H1 (cell line): Measurements from ENCODE around the gene SLC38A8. TPM values are rescaled to one million over a fixed set of nuclear protein-coding genes. Genes with fewer than 3 reads are reported as not detected.

Source experiments
- CTCF ChIA-PET: fragments of 300-600 bp; sonication (Branson Sonifier 250); formaldehyde crosslinking; loops from one replicate; lab custom pipeline; 2021; ENCODE audit not compliant: partially characterized antibody; lab: Charles Lee
- POLR2A ChIA-PET: fragments of 300-600 bp; sonication (Branson Sonifier 250); formaldehyde crosslinking; loops from one replicate; lab custom pipeline; 2021; ENCODE audit warnings: inconsistent platforms; ENCODE audit not compliant: partially characterized antibody; lab: Charles Lee
- DNase-seq, 2 experiments: peaks; one replicate each; pipeline versions ENCODE4 v3.0.0 to v3.0.0-alpha.2; 2010 to 2022; ENCODE audit warnings: low spot score in 2 of 2, low read depth in 1 of 2, mixed read lengths in 1 of 2
- FAIRE-seq: peaks from 2 replicates; lab custom pipeline; 2011; peaks lifted over from hg19 to GRCh38; lab: Jason Lieb, UNC
- H2AFZ ChIP-seq: 2 replicates; pipeline ENCODE4 v1.8.1; 2012; ENCODE audit warnings: low read length, inconsistent platforms
- H2AK5ac ChIP-seq: 2 replicates; pipeline ENCODE4 v1.6.1; 2013; ENCODE audit warnings: low read depth, low read length
- H2BK120ac ChIP-seq: replicated peaks from 2 replicates; pipeline ENCODE3; 2013; ENCODE audit warnings: low read depth, low read length, inconsistent platforms
- H2BK12ac ChIP-seq: 2 replicates; pipeline ENCODE4 v1.6.1; 2013; ENCODE audit warnings: low read depth, low read length
- H2BK15ac ChIP-seq: 2 replicates; pipeline ENCODE4 v1.6.1; 2013; ENCODE audit warnings: low read length
- H2BK20ac ChIP-seq: 2 replicates; pipeline ENCODE4 v1.6.1; 2013; ENCODE audit warnings: low read length
- H2BK5ac ChIP-seq: 2 replicates; pipeline ENCODE4 v1.6.1; 2013; ENCODE audit warnings: low read depth, low read length
- H3K14ac ChIP-seq: 2 replicates; pipeline ENCODE4 v1.6.1; 2013; ENCODE audit warnings: inconsistent platforms; ENCODE audit not compliant: insufficient read length
- H3K18ac ChIP-seq: 2 replicates; pipeline ENCODE4 v1.6.1; 2013; ENCODE audit warnings: low read length; ENCODE audit errors: extremely low read depth
- H3K23ac ChIP-seq: 2 replicates; pipeline ENCODE4 v1.6.1; 2013; ENCODE audit warnings: inconsistent platforms; ENCODE audit not compliant: insufficient read length
- H3K23me2 ChIP-seq: 2 replicates; pipeline ENCODE4 v1.6.1; 2013; ENCODE audit warnings: low read depth, low read length
- H3K27ac ChIP-seq: 2 replicates; pipeline ENCODE4 v1.6.1; 2011; ENCODE audit warnings: low read depth, low read length, inconsistent platforms
- H3K27me3 ChIP-seq, 4 experiments: replicated peaks in 1 of 4; 1 replicate in 1 of 4; 2 replicates in 3 of 4; pipeline versions ENCODE4 v1.6.1 to v1.8.1; 2011 to 2013; ENCODE audit warnings: low read length in 3 of 4, mild to moderate bottlenecking in 3 of 4, inconsistent platforms in 2 of 4, mixed read lengths in 2 of 4, moderate library complexity in 1 of 4; ENCODE audit not compliant: control insufficient read depth in 3 of 4, insufficient read depth in 3 of 4; ENCODE audit errors: extremely low read depth in 1 of 4
- H3K36me3 ChIP-seq, 4 experiments: 2 replicates each; pipeline versions ENCODE4 v1.6.1 to v1.8.1; 2011 to 2013; ENCODE audit warnings: mild to moderate bottlenecking in 4 of 4, low read length in 3 of 4, moderate library complexity in 2 of 4, control low read depth in 1 of 4, inconsistent platforms in 1 of 4; ENCODE audit not compliant: insufficient read depth in 4 of 4, control insufficient read depth in 2 of 4
- H3K4ac ChIP-seq: replicated peaks from 2 replicates; pipeline ENCODE3; 2013; ENCODE audit warnings: low read length, low read depth, mixed read lengths, inconsistent platforms; ENCODE audit not compliant: insufficient read length
- H3K4me1 ChIP-seq, 4 experiments: replicated peaks in 1 of 4; 1 replicate in 1 of 4; 2 replicates in 3 of 4; pipeline versions ENCODE4 v1.6.1 to v1.8.1; 2011 to 2013; ENCODE audit warnings: low read length in 3 of 4, inconsistent platforms in 2 of 4, mixed read lengths in 1 of 4; ENCODE audit not compliant: insufficient read depth in 4 of 4, control insufficient read depth in 3 of 4
- H3K4me2 ChIP-seq, 2 experiments: 2 replicates each; pipeline versions ENCODE4 v1.6.1 to v1.8.1; 2011 to 2013; ENCODE audit warnings: low read depth in 2 of 2, low read length in 2 of 2, control low read depth in 1 of 2, inconsistent platforms in 1 of 2, mild to moderate bottlenecking in 1 of 2; ENCODE audit not compliant: insufficient read depth in 1 of 2
- H3K4me3 ChIP-seq, 4 experiments: fragments of 200-600, 300-600 bp in 1 of 4; sonication (generic), shearing (Covaris generic), sonication (Bioruptor Twin) in 1 of 4; 2 replicates each; pipeline versions ENCODE4 v1.5.1 to v1.8.1; 2011 to 2016; ENCODE audit warnings: low read length in 4 of 4, low read depth in 3 of 4, control low read depth in 2 of 4, inconsistent platforms in 2 of 4, mild to moderate bottlenecking in 2 of 4, mixed read lengths in 1 of 4, moderate library complexity in 1 of 4; ENCODE audit not compliant: insufficient read depth in 2 of 4; ENCODE audit errors: extremely low read depth in 1 of 4
- H3K56ac ChIP-seq: replicated peaks from 2 replicates; pipeline ENCODE3; 2013; ENCODE audit warnings: low read depth, mild to moderate bottlenecking, mixed read lengths, low read length, inconsistent platforms; ENCODE audit not compliant: insufficient read length
- H3K79me1 ChIP-seq: 2 replicates; pipeline ENCODE4 v1.6.1; 2013; ENCODE audit warnings: low read depth, low read length, control low read depth
- H3K79me2 ChIP-seq, 2 experiments: 2 replicates each; pipeline versions ENCODE4 v1.6.1 to v1.8.1; 2012 to 2013; ENCODE audit warnings: low read length in 2 of 2, mild to moderate bottlenecking in 2 of 2, inconsistent platforms in 1 of 2; ENCODE audit not compliant: insufficient read depth in 2 of 2, control insufficient read depth in 1 of 2
- H3K9ac ChIP-seq, 4 experiments: replicated peaks in 1 of 4; 1 replicate in 1 of 4; 2 replicates in 3 of 4; pipeline versions ENCODE4 v1.6.1 to v1.8.1; 2011 to 2013; ENCODE audit warnings: low read depth in 3 of 4, low read length in 3 of 4, control low read depth in 2 of 4, mild to moderate bottlenecking in 2 of 4, moderate library complexity in 2 of 4, inconsistent platforms in 1 of 4; ENCODE audit errors: extremely low read depth in 1 of 4
- H3K9me3 ChIP-seq, 2 experiments: 2 replicates each; pipeline versions ENCODE4 v1.6.1 to v1.8.1; 2012 to 2013; ENCODE audit warnings: mild to moderate bottlenecking in 2 of 2, moderate library complexity in 2 of 2, control low read depth in 1 of 2, inconsistent platforms in 1 of 2, low read depth in 1 of 2, low read length in 1 of 2, mixed read lengths in 1 of 2; ENCODE audit not compliant: insufficient read depth in 2 of 2
- H4K20me1 ChIP-seq, 2 experiments: replicated peaks in 1 of 2; 2 replicates each; pipeline versions ENCODE3 to v1.8.1; 2011 to 2013; ENCODE audit warnings: inconsistent platforms in 2 of 2, low read length in 2 of 2, mild to moderate bottlenecking in 1 of 2; ENCODE audit not compliant: insufficient read depth in 2 of 2, control insufficient read depth in 1 of 2
- H4K5ac ChIP-seq: 2 replicates; pipeline ENCODE4 v1.6.1; 2013; ENCODE audit warnings: low read length, low read depth, mixed read lengths, inconsistent platforms; ENCODE audit not compliant: insufficient read length
- H4K8ac ChIP-seq: 2 replicates; pipeline ENCODE4 v1.8.0; 2013; ENCODE audit warnings: mild to moderate bottlenecking, moderate library complexity, low read length, inconsistent platforms; ENCODE audit not compliant: insufficient read depth; ENCODE audit errors: extremely low read depth
- H4K91ac ChIP-seq: replicated peaks from 2 replicates; pipeline ENCODE3; 2013; ENCODE audit warnings: low read length, mixed read lengths, inconsistent platforms; ENCODE audit not compliant: insufficient read length
- BACH1 ChIP-seq: IDR thresholded peaks from 2 replicates; pipeline ENCODE4 v1.6.1; 2012; ENCODE audit warnings: low read length, improper control_type of control experiment
- BRCA1 ChIP-seq: IDR thresholded peaks from 2 replicates; pipeline ENCODE4 v1.6.1; 2012; ENCODE audit warnings: low read depth, low read length, improper control_type of control experiment
- CHD2 ChIP-seq: IDR thresholded peaks from 2 replicates; pipeline ENCODE4 v1.6.1; 2012; ENCODE audit warnings: low read length, improper control_type of control experiment
- CTCF ChIP-seq, 3 experiments: IDR thresholded peaks; 1 replicate in 2 of 3; 2 replicates in 1 of 3; pipeline versions ENCODE4 v1.5.1 to v1.6.1; 2011; ENCODE audit warnings: low read length in 3 of 3, mild to moderate bottlenecking in 3 of 3, inconsistent platforms in 2 of 3, low read depth in 1 of 3, moderate library complexity in 1 of 3; ENCODE audit not compliant: insufficient read depth in 1 of 3; ENCODE audit errors: control extremely low read depth in 1 of 3
- FOSL1 ChIP-seq: IDR thresholded peaks from 2 replicates; pipeline ENCODE4 v1.6.1; 2011; ENCODE audit warnings: mild to moderate bottlenecking, low read depth, low read length, moderate library complexity; ENCODE audit not compliant: insufficient read depth
- POLR2A ChIP-seq, 2 experiments: IDR thresholded peaks; 1 replicate in 1 of 2; 2 replicates in 1 of 2; pipeline ENCODE4 v1.6.1; 2011; ENCODE audit warnings: low read depth in 2 of 2, low read length in 2 of 2, mild to moderate bottlenecking in 2 of 2; ENCODE audit errors: control extremely low read depth in 1 of 2
- POLR2AphosphoS5 ChIP-seq: IDR thresholded peaks from 2 replicates; pipeline ENCODE4 v1.6.1; 2011; ENCODE audit warnings: low read depth, low read length
- POU5F1 ChIP-seq: IDR thresholded peaks from 2 replicates; pipeline ENCODE4 v1.6.1; 2011; ENCODE audit warnings: low read depth, mild to moderate bottlenecking, low read length, moderate library complexity
- SAP30 ChIP-seq: fragments of 300-600 bp; sonication (generic); IDR thresholded peaks from 2 replicates; pipeline ENCODE4 v1.7.1; 2012; ENCODE audit warnings: low read length, moderate library complexity, mild to moderate bottlenecking, inconsistent platforms; ENCODE audit not compliant: insufficient read depth, insufficient replicate concordance
- TAF1 ChIP-seq: IDR thresholded peaks from 2 replicates; pipeline ENCODE4 v1.6.1; 2011; ENCODE audit warnings: mild to moderate bottlenecking, low read depth, low read length
- TCF12 ChIP-seq: IDR thresholded peaks from 2 replicates; pipeline ENCODE4 v1.6.1; 2011; ENCODE audit warnings: low read depth, mild to moderate bottlenecking, low read length
- WGBS, 2 experiments: shearing (Covaris generic) in 1 of 2; methylation state at CpG; one replicate each; pipeline versions ENCODE4 v1.1.6 to v1.1.7; 2013 to 2015; ENCODE audit warnings: low lambda C conversion rate in 2 of 2, mixed read lengths in 2 of 2, inconsistent platforms in 1 of 2, low coverage in 1 of 2, missing lambda C conversion rate in 1 of 2; ENCODE audit not compliant: insufficient replicate concordance in 2 of 2, insufficient coverage in 1 of 2, insufficient read length in 1 of 2; ENCODE audit errors: extremely low coverage in 1 of 2, missing lambda C conversion rate in 1 of 2; 5-methylcytosine and 5-hydroxymethylcytosine counted together
- polyA plus RNA-seq, 7 experiments: library from polyadenylated mRNA; depleted of rRNA in 3 of 7; stranded (reverse) in 5 of 7; unstranded in 2 of 7; fragments of >200 nt in 5 of 7; fragments of 200-250 nt in 2 of 7; gene quantifications; 1 replicate in 5 of 7; 2 replicates in 1 of 7; 4 replicates in 1 of 7; pipeline versions ENCODE4 v1.2.1 to v1.2.3, GENCODE V29; 2011 to 2013; ENCODE audit warnings: missing spikeins in 2 of 7, mixed read lengths in 2 of 7
- total RNA-seq: library from RNA; stranded (reverse); fragmentation: NEBNext Ultra II Directional; extraction: Animal tissue kit (Norgen Biotek cat#: 25700); gene quantifications from 2 replicates; pipeline ENCODE4 v1.2.1, GENCODE V29; 2021

Gene SLC38A8
- total and polyA plus RNA-seq, 2 of the 8 experiments (the other 6 are each of a cell fraction or from before 2014, with no cell fraction given), result 0.08 TPM; not detected in 1

GRCh38 chr16:83975590-83976260 is 66.9 kb downstream of the SLC38A8 start:
- Histone ChIP-seq H3K4ac (no peak overlapping the region), H4K20me1 (no peaks in the 10 kb centered on the region), H2BK12ac (no peak overlapping the region), H3K23me2 (no peaks in the 10 kb centered on the region), H2BK120ac (no peak overlapping the region), H2BK20ac (no peak overlapping the region), H3K9me3 (peaks cover 16 to 22% of the 10 kb centered on the region in 2 experiments), H3K79me1 (no peaks in the 10 kb centered on the region), H3K14ac (no peak overlapping the region), H3K18ac (no peak overlapping the region), H3K56ac (no peak overlapping the region), H3K4me1 (peaks cover 0 to 3% (median 0%) of the 10 kb centered on the region in 4 experiments; a peak in 1 of 7 replicates), H2AK5ac (no peak overlapping the region), H4K8ac (no peak overlapping the region), H3K9ac (no peak overlapping the region), H3K36me3 (peaks cover 0 to 5% (median 2%) of the 10 kb centered on the region in 4 experiments; a peak in 2 of 8 replicates), H3K4me2 (no peak overlapping the region), H4K91ac (no peak overlapping the region), H3K27me3 (no peaks in the 10 kb centered on the region), H4K5ac (no peak overlapping the region), H2AFZ (no peak overlapping the region), H3K27ac (no peak overlapping the region), H3K79me2 (no peaks in the 10 kb centered on the region), H2BK15ac (no peak overlapping the region), H3K4me3 (no peak overlapping the region), H3K23ac (no peak overlapping the region), H2BK5ac (no peak overlapping the region)
- FAIRE-seq, result no peak
- no peak for DNase-seq
- 86% methylated on average over 15 of the region's 15 CpGs; no CpG with 5 or more reads in 1 of the 2 experiments for WGBS, 2 experiments
- ChIA-PET POLR2A (no interaction called here), CTCF (interaction anchor here (1.0 kb wide), 1 partner anchor 19 kb away, joined by 4 read pairs; no protein-coding TSS in a partner anchor)
- no peak for TF ChIP-seq FOSL1
- no peak for TF ChIP-seq POU5F1
- no peak for TF ChIP-seq SAP30
- no peak for TF ChIP-seq BACH1
- no peak for TF ChIP-seq POLR2AphosphoS5
- TF ChIP-seq CTCF (IDR thresholded peaks at IDR 0.05; ENCODE audit: control extremely low read depth in 1 of 3, insufficient read depth in 1 of 3, low read depth in 1 of 3, low read length in 3 of 3), result no peak
- no peak for TF ChIP-seq TAF1
- no peak for TF ChIP-seq CHD2
- no peak for TF ChIP-seq TCF12
- no peak for TF ChIP-seq BRCA1
- no peak for TF ChIP-seq POLR2A (IDR thresholded peaks at IDR 0.05; ENCODE audit: control extremely low read depth in 1 of 2, low read depth in 2 of 2, low read length in 2 of 2)
